B cell (primary cell): ENCODE data around the gene IGSF3. TPM values are rescaled to one million over a fixed set of nuclear protein-coding genes. Genes with fewer than 3 reads are reported as not detected.

Source experiments
- ATAC-seq: fragments of 200-7000 bp; cut with Tn5 transposase; one replicate; pipeline ENCODE4 v1.10.0; 2021; ENCODE audit warnings: low read depth, mild to moderate bottlenecking, moderate number of reproducible peaks, moderate library complexity
- CTCF ChIA-PET: fragments of 350-600 bp; sonication (Branson Sonifier 250); formaldehyde crosslinking; loops from one replicate; lab custom pipeline; 2021; ENCODE audit warnings: antibody characterized with exemption, inconsistent platforms; lab: Charles Lee
- POLR2A ChIA-PET: fragments of 350-600 bp; sonication (Branson Sonifier 250); formaldehyde crosslinking; loops from one replicate; lab custom pipeline; 2021; ENCODE audit warnings: antibody characterized with exemption; lab: Charles Lee
- DNase-seq: peaks from one replicate; pipeline ENCODE4 v3.0.0; 2013
- H2AFZ ChIP-seq: 2 replicates; pipeline ENCODE4 v1.6.1; 2012; ENCODE audit warnings: mild to moderate bottlenecking, low read depth, low read length; ENCODE audit not compliant: insufficient read depth, poor library complexity, severe bottlenecking
- H3K27ac ChIP-seq, 2 donors: 1 replicate in 1 of 2; 2 replicates in 1 of 2; pipeline ENCODE4 v1.5.1; 2012 to 2013; ENCODE audit warnings: low read length in 2 of 2, mild to moderate bottlenecking in 2 of 2, moderate library complexity in 1 of 2
- H3K27me3 ChIP-seq, 4 experiments: fragments of 200-600 bp in 1 of 4; sonication (generic) in 1 of 4; replicated peaks in 1 of 4; 1 replicate in 2 of 4; 2 replicates in 2 of 4; pipeline versions ENCODE4 v1.6.1 to v1.7.0; 2013 to 2016; ENCODE audit warnings: low read length in 3 of 4, mild to moderate bottlenecking in 2 of 4, mixed read lengths in 1 of 4, moderate library complexity in 1 of 4; ENCODE audit not compliant: insufficient read depth in 4 of 4, control insufficient read depth in 3 of 4; ENCODE audit errors: control extremely low read depth in 1 of 4
- H3K36me3 ChIP-seq, 2 experiments: replicated peaks in 1 of 2; 1 replicate in 1 of 2; 2 replicates in 1 of 2; pipeline versions ENCODE4 v1.6.1 to v1.7.1; 2013; ENCODE audit warnings: low read length in 1 of 2; ENCODE audit not compliant: insufficient read depth in 2 of 2, control insufficient read depth in 1 of 2; ENCODE audit errors: control extremely low read depth in 1 of 2, extremely low read depth in 1 of 2
- H3K4me1 ChIP-seq, 2 donors: fragments of 200-600 bp in 1 of 2; sonication (generic) in 1 of 2; 1 replicate in 1 of 2; 2 replicates in 1 of 2; pipeline versions ENCODE4 v1.5.1 to v1.6.1; 2013 to 2017; ENCODE audit warnings: low read length in 2 of 2; ENCODE audit not compliant: control insufficient read depth in 2 of 2, insufficient read depth in 2 of 2
- H3K4me2 ChIP-seq: replicated peaks from 2 replicates; pipeline ENCODE3; 2012; ENCODE audit warnings: mild to moderate bottlenecking, low read depth, low read length; ENCODE audit not compliant: poor library complexity, severe bottlenecking
- H3K4me3 ChIP-seq, 5 experiments: fragments of 200-600 bp in 1 of 5; sonication (generic) in 1 of 5; 1 replicate in 3 of 5; 2 replicates in 2 of 5; pipeline versions ENCODE4 v1.5.1 to v1.7.0; 2011 to 2016; ENCODE audit warnings: low read length in 4 of 5, mild to moderate bottlenecking in 4 of 5, low read depth in 2 of 5, control low read depth in 1 of 5, moderate library complexity in 1 of 5; ENCODE audit not compliant: insufficient read depth in 1 of 5; ENCODE audit errors: control extremely low read depth in 1 of 5, extremely low read depth in 1 of 5
- H3K79me2 ChIP-seq: fragments of 200-600 bp; sonication (generic); one replicate; pipeline ENCODE4 v1.6.0; 2016; ENCODE audit warnings: low read length; ENCODE audit not compliant: control insufficient read depth, insufficient read depth
- H3K9ac ChIP-seq: fragments of 200-600 bp; sonication (generic); 2 replicates; pipeline ENCODE4 v1.6.1; 2017; ENCODE audit warnings: mild to moderate bottlenecking, low read length, moderate library complexity
- H3K9me3 ChIP-seq, 3 donors: one replicate each; pipeline versions ENCODE4 v1.6.1 to v1.7.1; 2013; ENCODE audit warnings: low read length in 2 of 3; ENCODE audit not compliant: control insufficient read depth in 2 of 3, insufficient read depth in 1 of 3; ENCODE audit errors: control extremely low read depth in 1 of 3
- H4K20me1 ChIP-seq: 2 replicates; pipeline ENCODE4 v1.6.0; 2012; ENCODE audit warnings: mild to moderate bottlenecking, low read length; ENCODE audit not compliant: insufficient read depth, control insufficient read depth, poor library complexity, severe bottlenecking
- H3K27ac Mint-ChIP-seq: one replicate; pipeline ENCODE4 v1.8.0; 2021; ENCODE audit warnings: mixed read lengths
- H3K27me3 Mint-ChIP-seq: one replicate; pipeline ENCODE4 v1.8.0; 2021; ENCODE audit warnings: mixed read lengths
- H3K4me1 Mint-ChIP-seq: one replicate; pipeline ENCODE4 v1.8.0; 2021; ENCODE audit warnings: mixed read lengths
- H3K4me3 Mint-ChIP-seq: one replicate; pipeline ENCODE4 v1.8.0; 2021; ENCODE audit warnings: mixed read lengths
- H3K9me3 Mint-ChIP-seq: one replicate; pipeline ENCODE4 v1.8.0; 2022; ENCODE audit warnings: mixed read lengths; ENCODE audit not compliant: insufficient read depth
- EZH2 ChIP-seq: IDR thresholded peaks from 2 replicates; pipeline ENCODE4 v1.6.1; 2012; ENCODE audit warnings: borderline replicate concordance, low read depth, mild to moderate bottlenecking, moderate library complexity, low read length; ENCODE audit not compliant: insufficient read depth, poor library complexity, severe bottlenecking
- WGBS: methylation state at CpG from one replicate; pipeline ENCODE4 v1.1.5; 2013; ENCODE audit warnings: missing lambda C conversion rate; ENCODE audit not compliant: insufficient coverage; 5-methylcytosine and 5-hydroxymethylcytosine counted together
- intact Hi-C: fragments of 100-400 bp; cut with micrococcal nuclease; formaldehyde crosslinking; loops from one replicate; pipeline ENCODE4 v1.10.0; 2022
- polyA plus RNA-seq: library from polyadenylated mRNA; depleted of rRNA; stranded (reverse); fragments of >200 nt; gene quantifications from 2 replicates; pipeline ENCODE4 v1.2.3, GENCODE V29; 2012
- total RNA-seq, 2 donors: library from RNA; stranded (reverse); fragments of 120-200 nt in 1 of 2; gene quantifications; 1 replicate in 1 of 2; 2 replicates in 1 of 2; pipeline versions ENCODE4 v1.2.3 to v1.2.4, GENCODE V29; 2013 to 2022
- TF ChIP-seq, protein P1 (sequence below): fragments of 200-600 bp; IDR thresholded peaks from one replicate; pipeline ENCODE4 v1.8.0; 2022; ENCODE audit warnings: antibody characterized with exemption, mild to moderate bottlenecking

Gene IGSF3
- total and polyA plus RNA-seq, 2 donors (not counting 1 experiment from before 2014, with no cell fraction given): 0.49 TPM; not detected in 1

DNA sequence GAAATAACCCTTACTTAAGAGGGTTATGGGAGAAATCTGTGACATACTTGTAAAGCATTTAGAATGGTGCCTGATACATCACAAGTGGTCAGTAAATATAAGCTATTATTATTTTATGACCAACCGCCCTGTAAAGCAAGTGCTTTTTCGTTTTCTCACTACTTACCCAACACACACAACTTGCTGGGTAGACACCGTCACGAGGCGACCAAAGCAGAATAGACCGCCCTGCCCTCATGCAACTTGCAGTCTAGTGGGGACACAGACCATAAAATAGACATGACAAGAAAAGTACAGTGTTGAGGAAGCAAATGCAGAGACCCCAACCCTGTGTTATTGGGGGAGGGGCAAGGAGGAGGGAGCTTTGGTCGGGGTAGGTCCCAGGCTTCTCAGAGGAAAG is 744 bp upstream of the IGSF3 start:
- no peaks in the 10 kb centered on the region for H3K9me3 ChIP-seq
- ATAC-seq: no peak
- no peak overlapping the region for H3K27ac Mint-ChIP-seq
- ChIA-PET CTCF (interaction anchor here (2.0 to 2.1 kb wide), 2 partner anchors 94 to 529 kb away, joined by 6 to 8 read pairs; no protein-coding TSS in a partner anchor), POLR2A (no interaction called here)
- H4K20me1 ChIP-seq: no peaks in the 10 kb centered on the region
- no peak overlapping the region for H3K4me2 ChIP-seq
- no peaks in the 10 kb centered on the region for H3K9me3 Mint-ChIP-seq
- H3K4me3 ChIP-seq: no peak overlapping the region
- H3K27me3 ChIP-seq: peaks cover 0 to 42% (median 23%) of the 10 kb centered on the region in 4 experiments
- peaks cover 16% of the 10 kb centered on the region for H3K4me1 Mint-ChIP-seq
- intact Hi-C loops: no loop called here
- peaks cover 54% of the 10 kb centered on the region for H3K27me3 Mint-ChIP-seq
- DNase-seq: no peak
- no peak overlapping the region for H3K27ac ChIP-seq
- no peaks in the 10 kb centered on the region for H3K36me3 ChIP-seq
- H3K4me1 ChIP-seq: peaks cover 9 to 16% of the 10 kb centered on the region in 2 donors
- TF ChIP-seq EZH2: no peak
- TF ChIP-seq, protein P1, sequence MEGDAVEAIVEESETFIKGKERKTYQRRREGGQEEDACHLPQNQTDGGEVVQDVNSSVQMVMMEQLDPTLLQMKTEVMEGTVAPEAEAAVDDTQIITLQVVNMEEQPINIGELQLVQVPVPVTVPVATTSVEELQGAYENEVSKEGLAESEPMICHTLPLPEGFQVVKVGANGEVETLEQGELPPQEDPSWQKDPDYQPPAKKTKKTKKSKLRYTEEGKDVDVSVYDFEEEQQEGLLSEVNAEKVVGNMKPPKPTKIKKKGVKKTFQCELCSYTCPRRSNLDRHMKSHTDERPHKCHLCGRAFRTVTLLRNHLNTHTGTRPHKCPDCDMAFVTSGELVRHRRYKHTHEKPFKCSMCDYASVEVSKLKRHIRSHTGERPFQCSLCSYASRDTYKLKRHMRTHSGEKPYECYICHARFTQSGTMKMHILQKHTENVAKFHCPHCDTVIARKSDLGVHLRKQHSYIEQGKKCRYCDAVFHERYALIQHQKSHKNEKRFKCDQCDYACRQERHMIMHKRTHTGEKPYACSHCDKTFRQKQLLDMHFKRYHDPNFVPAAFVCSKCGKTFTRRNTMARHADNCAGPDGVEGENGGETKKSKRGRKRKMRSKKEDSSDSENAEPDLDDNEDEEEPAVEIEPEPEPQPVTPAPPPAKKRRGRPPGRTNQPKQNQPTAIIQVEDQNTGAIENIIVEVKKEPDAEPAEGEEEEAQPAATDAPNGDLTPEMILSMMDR: no peak
- WGBS: 50% methylated on average over 1 of the region's 7 CpGs
- H3K4me3 Mint-ChIP-seq: peak overlapping the region; percentile 84
- no peak overlapping the region for H3K9ac ChIP-seq
- H2AFZ ChIP-seq: peak overlapping the region; percentile 71
- H3K79me2 ChIP-seq: no peaks in the 10 kb centered on the region

DNA sequence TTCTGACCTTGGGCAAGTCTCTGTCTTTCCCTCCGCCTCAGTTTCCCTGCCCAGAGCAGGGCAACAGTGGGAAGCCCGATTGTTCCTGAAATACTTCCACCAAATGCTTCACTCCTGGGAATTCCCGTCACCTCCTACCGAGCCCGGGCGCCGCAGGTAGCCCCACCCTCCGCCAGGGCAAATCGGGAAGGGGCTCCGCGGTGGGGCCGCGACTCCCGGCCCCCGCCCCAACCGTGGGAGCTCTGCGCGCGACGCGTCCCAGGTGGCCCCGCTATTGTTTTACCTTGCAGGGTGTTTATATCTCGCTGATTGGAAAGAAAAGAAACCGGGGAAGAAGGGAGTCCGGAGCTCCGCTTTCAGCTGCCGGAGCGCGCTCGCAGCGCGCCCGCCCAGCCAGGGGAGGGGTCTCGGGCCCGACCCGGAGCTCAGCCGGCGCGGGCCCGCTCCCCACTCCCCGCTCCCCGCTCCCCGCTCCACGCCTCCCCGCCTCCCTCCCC is 407 bp downstream of the IGSF3 start:
- ATAC-seq: no peak
- intact Hi-C loops: no loop called here
- peak overlapping the region; percentile 95 for H3K4me2 ChIP-seq
- Mint-ChIP-seq H3K27ac (no peak overlapping the region), H3K4me3 (peak overlapping the region; percentile 89), H3K27me3 (peaks cover 60% of the 10 kb centered on the region), H3K9me3 (no peaks in the 10 kb centered on the region), H3K4me1 (peaks cover 16% of the 10 kb centered on the region)
- ChIA-PET POLR2A (no interaction called here), CTCF (interaction anchor here (0.6 to 2.1 kb wide), 3 partner anchors 93 to 1083 kb away, joined by 3 to 8 read pairs (median 6); no protein-coding TSS in a partner anchor)
- H3K9me3 ChIP-seq: no peaks in the 10 kb centered on the region
- peaks cover 0 to 40% (median 22%) of the 10 kb centered on the region in 4 experiments for H3K27me3 ChIP-seq
- no peaks in the 10 kb centered on the region for H4K20me1 ChIP-seq
- H3K4me3 ChIP-seq: peak overlapping the region; percentile 28 to 71 (median 50)
- no peak overlapping the region for H3K27ac ChIP-seq
- no peaks in the 10 kb centered on the region for H3K79me2 ChIP-seq
- no peaks in the 10 kb centered on the region for H3K36me3 ChIP-seq
- TF ChIP-seq EZH2: no peak
- TF ChIP-seq, protein P1: no peak
- H3K9ac ChIP-seq: peak overlapping the region; percentile 65
- H2AFZ ChIP-seq: peak overlapping the region; percentile 71
- peak; percentile 13 for DNase-seq
- peaks cover 9 to 16% of the 10 kb centered on the region in 2 donors for H3K4me1 ChIP-seq
- WGBS: 0% methylated on average over 42 of the region's 45 CpGs
